Activated CD4-positive, alpha-beta T cell treated with anti-CD3 and anti-CD28 coated beads, Interleukin-2, amount 10 ng/mL, durations not matched to agents 7 days and 5 days (primary cell): Measurements from ENCODE around the gene OAF. TPM values are rescaled to one million over a fixed set of nuclear protein-coding genes. Genes with fewer than 3 reads are reported as not detected.

Experiments
- CTCF ChIA-PET: fragments of 350-600 bp; sonication (Branson Sonifier 250); formaldehyde crosslinking; loops from one replicate; lab custom pipeline; 2021; ENCODE audit warnings: antibody characterized with exemption; lab: Charles Lee
- POLR2A ChIA-PET: fragments of 350-600 bp; sonication (Branson Sonifier 250); formaldehyde crosslinking; loops from one replicate; lab custom pipeline; 2021; ENCODE audit warnings: antibody characterized with exemption; lab: Charles Lee
- DNase-seq: peaks from one replicate; pipeline ENCODE4 v3.0.0-alpha.2; 2020
- H3K27ac Mint-ChIP-seq: one replicate; pipeline ENCODE4 v1.8.0; 2021; ENCODE audit warnings: mild to moderate bottlenecking, moderate library complexity, mixed read lengths
- H3K27me3 Mint-ChIP-seq: one replicate; pipeline ENCODE4 v1.8.0; 2021; ENCODE audit warnings: mixed read lengths
- H3K36me3 Mint-ChIP-seq: one replicate; pipeline ENCODE4 v1.8.0; 2021; ENCODE audit warnings: low read depth, mixed read lengths
- H3K4me1 Mint-ChIP-seq: one replicate; pipeline ENCODE4 v1.8.0; 2021; ENCODE audit warnings: mixed read lengths
- H3K4me3 Mint-ChIP-seq: one replicate; pipeline ENCODE4 v1.8.0; 2021; ENCODE audit warnings: mild to moderate bottlenecking, moderate library complexity, mixed read lengths
- H3K9me3 Mint-ChIP-seq: one replicate; pipeline ENCODE4 v1.8.0; 2021; ENCODE audit warnings: mixed read lengths
- total RNA-seq, 2 experiments: library from RNA; stranded (reverse); gene quantifications; one replicate each; pipeline ENCODE4 v1.2.3, GENCODE V29; 2021

OAF gene
- total RNA-seq, result 1 to 10 TPM; 1.7 to 3.4 TPM

DNA sequence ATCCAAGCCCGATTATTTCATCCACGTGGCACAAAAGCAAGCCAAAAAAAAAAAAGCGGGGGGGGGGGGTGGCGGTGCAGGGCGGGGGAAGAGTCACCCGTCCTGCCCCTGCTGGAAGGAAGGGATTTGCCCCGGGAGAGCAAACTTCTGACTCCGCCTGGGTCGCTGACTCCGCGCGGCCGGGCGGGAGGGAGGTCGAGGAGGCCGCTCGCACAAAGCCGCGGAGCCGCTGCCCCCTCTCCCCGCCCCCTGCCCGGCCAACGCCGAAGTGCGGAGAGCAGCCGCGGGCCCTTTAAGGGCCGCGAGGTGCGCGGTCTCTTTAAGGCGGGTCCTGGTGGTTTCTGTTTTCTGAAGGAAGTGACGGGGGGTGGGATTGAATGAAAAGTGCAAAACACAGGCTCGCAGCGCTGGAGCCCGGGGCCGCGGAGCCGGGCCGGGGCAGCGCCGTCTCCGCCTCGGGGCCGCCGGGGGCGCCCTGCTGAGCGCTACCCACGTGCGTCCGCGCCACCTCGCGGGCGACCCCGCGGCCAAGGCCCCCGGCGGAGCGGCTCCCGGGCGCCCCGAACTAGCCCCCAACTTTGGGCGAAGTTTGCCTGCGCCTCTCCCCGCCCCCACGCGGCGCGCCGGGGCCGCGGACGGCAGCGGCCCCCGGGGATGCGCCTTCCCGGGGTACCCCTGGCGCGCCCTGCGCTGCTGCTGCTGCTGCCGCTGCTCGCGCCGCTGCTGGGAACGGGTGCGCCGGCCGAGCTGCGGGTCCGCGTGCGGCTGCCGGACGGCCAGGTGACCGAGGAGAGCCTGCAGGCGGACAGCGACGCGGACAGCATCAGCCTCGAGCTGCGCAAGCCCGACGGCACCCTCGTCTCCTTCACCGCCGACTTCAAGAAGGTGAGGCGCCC is at the start of gene OAF:
OAF (plus strand) TSS at position 407 of the 896 bp plus-strand sequence; CDS start at position 655, 248 bp downstream.
- Mint-ChIP-seq H3K9me3 (no peaks in the 10 kb centered on the region), H3K4me3 (peak within 1 kb of the TSS; percentile 87), H3K36me3 (no peaks in the 10 kb centered on the region), H3K4me1 (peaks cover 14% of the 10 kb centered on the region), H3K27ac (peak within 1 kb of the TSS; percentile 83), H3K27me3 (peaks cover 60% of the 10 kb centered on the region)
- peak; percentile 78 for DNase-seq
- ChIA-PET POLR2A (no interaction called here), CTCF (no interaction called here)

DNA sequence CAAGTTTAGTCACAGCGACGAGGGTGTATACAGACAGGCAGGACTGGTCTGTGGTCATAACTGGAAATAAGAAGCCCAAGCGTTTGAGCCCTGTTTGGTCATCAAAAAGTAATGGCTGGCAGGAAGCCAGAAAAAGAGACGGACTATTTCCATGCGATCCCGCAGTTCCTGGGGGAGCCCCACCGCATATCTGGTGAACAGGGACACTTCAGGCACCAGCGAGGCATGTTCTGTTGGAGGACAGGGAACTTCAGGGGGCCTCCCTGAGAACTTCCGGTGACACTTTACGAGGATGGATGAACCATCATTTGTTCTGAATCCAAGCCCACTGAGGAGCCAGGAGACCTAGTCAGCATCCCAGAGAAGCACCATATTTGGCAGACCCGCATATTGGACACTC is 43.2 kb upstream of the OAF start:
- no peaks in the 10 kb centered on the region for H3K9me3 Mint-ChIP-seq
- no peak overlapping the region for H3K27ac Mint-ChIP-seq
- no peak for DNase-seq
- no peak overlapping the region for H3K4me3 Mint-ChIP-seq
- peaks cover 67% of the 10 kb centered on the region for H3K27me3 Mint-ChIP-seq
- ChIA-PET POLR2A (no interaction called here), CTCF (interaction anchor here (1.4 to 1.5 kb wide), 2 partner anchors 10 to 13 kb away, joined by 3 to 4 read pairs; no protein-coding TSS in a partner anchor)
- H3K36me3 Mint-ChIP-seq, result no peaks in the 10 kb centered on the region
- H3K4me1 Mint-ChIP-seq, result peaks cover 5% of the 10 kb centered on the region

DNA sequence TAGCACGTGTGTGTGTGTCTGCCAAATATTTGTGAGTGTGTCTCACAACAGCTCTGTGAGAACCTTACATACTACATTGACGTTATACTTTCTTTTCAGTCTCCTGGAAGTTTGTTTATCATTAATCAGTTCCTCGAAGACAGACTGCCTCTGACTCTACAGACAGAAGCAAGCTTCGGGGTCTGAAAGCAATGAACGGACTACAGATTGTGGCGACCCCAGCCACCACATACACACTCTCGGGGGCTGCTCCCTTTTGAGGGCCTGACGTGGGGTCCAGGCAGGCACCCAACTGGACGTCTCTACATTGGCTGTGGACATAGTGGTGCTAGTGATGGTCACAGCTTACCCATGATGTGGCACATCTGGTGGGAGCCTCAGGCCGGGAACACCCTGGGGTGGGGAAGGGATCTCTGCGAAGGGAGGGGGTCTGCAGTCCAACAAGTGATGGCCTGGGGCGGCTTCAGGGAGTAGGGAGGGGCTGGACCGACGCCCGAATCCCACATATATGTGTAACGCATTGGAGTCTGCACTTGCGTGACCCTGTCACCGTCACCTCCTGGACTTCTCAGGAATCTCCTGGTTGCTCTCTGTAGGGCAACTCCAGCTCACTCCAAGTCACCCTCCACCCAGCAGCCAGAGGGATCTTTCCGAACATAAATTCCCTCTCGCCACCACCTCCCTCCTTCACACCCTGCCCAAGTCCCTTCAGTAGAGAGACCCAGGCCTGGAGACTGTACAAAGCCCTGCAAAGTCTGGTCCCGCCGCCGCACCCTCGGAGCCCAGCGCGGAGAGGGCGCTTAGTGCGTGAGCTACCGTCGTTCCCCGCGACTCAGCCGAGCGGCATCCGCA is 42.5 kb upstream of the OAF start:
- DNase-seq, result no peak
- ChIA-PET POLR2A (no interaction called here), CTCF (interaction anchor here (0.9 to 1.6 kb wide), 4 partner anchors 9 to 56 kb away, joined by 3 to 6 read pairs (median 4); no protein-coding TSS in a partner anchor)
- Mint-ChIP-seq H3K27me3 (peaks cover 68% of the 10 kb centered on the region), H3K36me3 (no peaks in the 10 kb centered on the region), H3K27ac (no peak overlapping the region), H3K4me3 (peak overlapping the region; percentile 58), H3K9me3 (no peaks in the 10 kb centered on the region), H3K4me1 (peaks cover 5% of the 10 kb centered on the region)

DNA sequence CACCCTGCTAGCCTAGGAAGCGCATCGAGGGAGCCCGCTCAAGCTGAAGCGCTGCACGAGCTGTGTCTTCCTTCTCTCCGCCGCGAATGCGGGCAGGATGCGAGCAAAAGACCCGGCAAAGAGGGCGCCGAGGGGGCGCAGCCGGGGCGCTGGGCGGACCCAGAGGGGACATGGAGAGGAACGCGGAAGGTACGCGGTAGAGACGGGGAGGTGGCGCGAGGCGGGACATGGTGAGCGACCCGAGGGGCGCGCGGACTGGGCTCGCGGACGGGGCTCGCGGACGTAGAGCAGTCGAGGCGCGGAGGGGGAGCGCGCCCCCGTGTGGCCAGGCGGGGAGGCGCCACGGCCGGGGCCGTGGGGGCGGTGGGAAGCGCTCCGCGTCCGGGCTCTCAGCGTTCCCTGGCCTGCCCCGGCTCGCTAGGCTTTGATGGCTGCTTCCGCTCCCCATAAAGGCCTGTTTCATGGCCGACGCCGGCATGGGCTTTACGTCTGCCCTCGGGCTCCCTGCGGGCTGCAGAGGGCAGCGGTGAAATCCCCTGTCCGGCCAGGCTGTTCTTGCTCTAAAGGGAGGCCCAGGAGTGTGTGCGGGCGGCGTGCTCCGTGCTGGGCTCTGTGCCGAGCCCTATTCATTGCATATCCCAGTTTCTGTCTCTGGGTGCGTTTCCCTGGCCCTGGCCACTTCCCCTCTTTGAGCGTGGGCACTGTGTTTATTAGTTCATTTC is 41.7 kb upstream of the OAF start:
- Mint-ChIP-seq H3K27ac (no peak overlapping the region), H3K9me3 (no peaks in the 10 kb centered on the region), H3K4me3 (peak overlapping the region; percentile 58), H3K36me3 (no peaks in the 10 kb centered on the region), H3K27me3 (peaks cover 69% of the 10 kb centered on the region), H3K4me1 (peaks cover 5% of the 10 kb centered on the region)
- POLR2A ChIA-PET, result no interaction called here
- CTCF ChIA-PET, result interaction anchor here (0.9 to 1.6 kb wide), 3 partner anchors 8 to 55 kb away, joined by 3 to 6 read pairs (median 4); no protein-coding TSS in a partner anchor
- peak; percentile 49 for DNase-seq

DNA sequence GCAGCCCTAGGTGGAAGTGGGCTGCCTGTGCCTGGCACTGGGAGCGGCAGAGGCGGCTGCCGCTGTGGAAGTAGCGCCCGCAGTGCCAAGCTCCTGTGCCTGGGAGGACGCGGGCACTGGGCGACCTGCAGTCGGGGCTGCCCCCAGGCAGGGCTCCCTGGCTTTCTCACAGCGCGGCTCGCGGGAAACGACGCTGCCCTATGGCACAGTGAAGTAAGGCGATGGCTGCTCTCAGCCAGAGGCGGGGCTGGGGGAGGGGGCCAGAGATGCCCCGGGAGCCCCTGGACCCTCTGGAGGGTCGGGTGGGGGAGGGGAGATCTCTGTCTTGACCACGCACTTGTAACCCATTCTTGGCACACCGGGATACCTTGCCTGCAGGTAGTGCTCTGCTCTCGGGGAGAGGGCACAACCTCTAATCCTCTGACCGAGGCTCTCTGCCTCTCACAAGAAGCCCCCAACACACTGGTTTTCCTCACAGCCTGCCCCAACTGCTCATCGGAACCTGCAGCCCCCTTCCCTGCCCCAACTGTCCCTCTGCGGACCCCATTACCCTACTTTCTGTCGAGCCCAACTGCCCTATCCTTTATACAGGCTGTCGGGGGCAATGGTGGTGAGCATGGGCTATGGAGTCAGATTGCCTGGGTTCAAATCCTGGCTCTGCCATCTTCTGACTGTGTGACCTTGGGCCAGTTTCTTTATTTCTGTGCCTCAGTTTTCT is 40.7 kb upstream of the OAF start:
- ChIA-PET POLR2A (no interaction called here), CTCF (interaction anchor here (1.1 kb wide), 2 partner anchors 11 to 133 kb away, joined by 3 to 4 read pairs; no protein-coding TSS in a partner anchor)
- no peaks in the 10 kb centered on the region for H3K36me3 Mint-ChIP-seq
- H3K9me3 Mint-ChIP-seq, result no peaks in the 10 kb centered on the region
- no peak overlapping the region for H3K4me3 Mint-ChIP-seq
- DNase-seq, result no peak
- peaks cover 70% of the 10 kb centered on the region for H3K27me3 Mint-ChIP-seq
- H3K4me1 Mint-ChIP-seq, result peaks cover 5% of the 10 kb centered on the region
- no peak overlapping the region for H3K27ac Mint-ChIP-seq

DNA sequence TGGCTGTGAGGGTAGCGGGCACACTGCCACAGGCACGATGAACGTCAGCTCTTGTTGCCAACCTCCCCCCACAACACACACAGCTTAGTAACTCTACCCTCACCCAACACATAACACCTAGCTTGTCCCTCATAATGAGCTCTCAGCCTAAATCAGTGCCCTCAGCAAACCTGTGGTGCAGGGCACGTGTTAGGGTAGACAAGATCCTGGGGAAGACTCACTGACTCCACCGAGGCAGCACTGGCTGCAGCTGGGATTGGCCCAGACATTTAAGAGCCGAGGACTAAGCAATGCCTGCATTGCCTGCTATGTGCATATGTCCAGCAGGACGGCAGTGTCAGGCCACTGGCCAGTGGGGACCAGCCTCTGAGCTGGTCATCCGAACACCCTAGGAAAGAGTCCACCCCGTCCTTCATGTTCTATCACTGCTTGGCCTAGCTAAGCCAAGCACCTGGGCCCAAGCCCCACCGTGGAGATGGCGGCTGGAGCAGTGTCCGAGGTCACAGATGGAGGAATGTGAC is 40.0 kb upstream of the OAF start:
- Mint-ChIP-seq H3K27ac (no peak overlapping the region), H3K27me3 (peaks cover 66% of the 10 kb centered on the region), H3K4me3 (no peak overlapping the region), H3K9me3 (no peaks in the 10 kb centered on the region), H3K4me1 (peaks cover 5% of the 10 kb centered on the region), H3K36me3 (no peaks in the 10 kb centered on the region)
- ChIA-PET CTCF (interaction anchor here (0.6 to 1.2 kb wide), 4 partner anchors 11 to 1248 kb away, joined by 3 to 4 read pairs (median 4); no protein-coding TSS in a partner anchor), POLR2A (no interaction called here)
- DNase-seq, result no peak

DNA sequence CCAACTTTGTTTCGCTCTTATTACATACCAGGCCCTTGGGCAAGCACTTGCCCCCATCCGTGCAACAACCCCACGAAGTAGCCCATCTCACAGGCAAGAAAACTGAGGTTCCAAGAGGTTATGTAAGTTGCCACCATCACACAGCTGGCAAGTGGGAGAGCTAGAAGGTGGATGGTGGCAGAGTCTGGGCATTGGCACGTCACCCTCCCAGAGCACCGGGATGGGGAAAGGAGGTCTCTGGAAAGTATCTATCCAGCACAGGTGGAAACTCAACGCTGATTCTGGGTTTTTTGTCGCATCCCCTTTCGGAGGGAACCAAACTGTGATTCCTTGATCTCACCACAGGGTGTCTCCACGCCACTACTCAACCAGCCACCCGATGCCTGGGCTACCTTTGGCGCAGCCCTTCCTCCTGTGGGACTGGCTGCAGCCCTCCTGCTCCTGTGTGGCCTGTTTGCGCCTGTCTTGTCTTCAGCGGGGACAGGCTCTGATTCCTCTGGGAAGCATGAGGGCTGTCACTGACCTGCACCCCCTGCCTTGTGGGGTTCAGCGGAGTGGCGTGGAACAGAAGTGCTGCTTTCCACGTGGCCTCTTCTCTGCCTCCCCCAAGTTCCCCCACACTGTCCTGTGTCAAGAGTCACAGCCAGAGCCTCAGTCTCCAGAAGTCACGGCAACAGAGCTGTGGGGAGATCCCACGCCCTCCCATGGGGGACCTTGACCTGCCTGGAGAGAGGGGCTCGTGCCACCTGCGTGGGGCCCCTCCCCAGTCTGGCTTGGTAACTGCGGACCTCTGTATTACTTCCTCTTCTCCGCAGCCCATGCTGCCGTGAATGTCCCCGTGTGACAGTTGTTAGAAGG is 38.5 kb upstream of the OAF start:
- ChIA-PET POLR2A (no interaction called here), CTCF (interaction anchor here (1.0 to 1.5 kb wide), 2 partner anchors 8 to 34 kb away, joined by 3 to 4 read pairs; no protein-coding TSS in a partner anchor)
- DNase-seq, result peak; percentile 58
- Mint-ChIP-seq H3K4me1 (peaks cover 5% of the 10 kb centered on the region), H3K36me3 (no peaks in the 10 kb centered on the region), H3K27me3 (peaks cover 59% of the 10 kb centered on the region), H3K9me3 (no peaks in the 10 kb centered on the region), H3K27ac (no peak overlapping the region), H3K4me3 (no peak overlapping the region)

DNA sequence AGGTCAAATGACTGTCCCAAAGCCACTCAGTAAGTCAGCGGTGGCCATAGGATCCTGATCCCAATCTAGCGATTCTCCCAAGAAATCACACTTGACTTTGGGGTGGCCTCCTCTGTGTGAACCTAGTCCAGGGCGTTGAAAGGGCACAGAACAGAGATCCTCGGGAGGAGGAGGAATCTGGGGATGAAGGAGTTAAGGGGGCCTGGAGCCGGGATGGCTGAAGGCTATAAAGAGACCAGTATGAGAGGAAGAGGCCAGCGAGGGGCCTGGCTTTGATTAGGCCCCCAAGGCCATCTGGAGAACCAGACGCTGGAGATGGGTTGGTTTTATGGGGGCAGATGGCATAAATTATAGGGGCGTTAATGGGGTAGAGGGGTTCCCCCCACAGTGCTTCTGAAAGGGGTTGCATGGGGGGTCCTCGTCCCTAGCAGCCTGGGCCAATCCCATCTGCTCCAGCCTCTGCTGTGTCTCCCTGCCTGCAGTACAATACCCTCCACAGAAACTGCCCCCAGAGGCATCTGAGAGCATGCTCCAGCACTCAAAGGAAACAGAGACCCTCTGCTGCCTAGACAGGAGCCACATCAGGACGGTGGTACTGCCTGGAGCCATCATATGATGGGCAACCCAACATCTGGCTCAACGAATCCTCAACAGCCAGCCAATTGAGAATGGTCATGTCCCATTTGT is 37.7 kb upstream of the OAF start:
- H3K27ac Mint-ChIP-seq, result no peak overlapping the region
- H3K27me3 Mint-ChIP-seq, result peaks cover 50% of the 10 kb centered on the region
- no peak for DNase-seq
- POLR2A ChIA-PET, result no interaction called here
- CTCF ChIA-PET, result interaction anchor here (1.5 kb wide), 1 partner anchor 33 kb away, joined by 4 read pairs; no protein-coding TSS in a partner anchor
- no peaks in the 10 kb centered on the region for H3K36me3 Mint-ChIP-seq
- H3K4me1 Mint-ChIP-seq, result peaks cover 5% of the 10 kb centered on the region
- H3K4me3 Mint-ChIP-seq, result no peak overlapping the region
- H3K9me3 Mint-ChIP-seq, result no peaks in the 10 kb centered on the region

DNA sequence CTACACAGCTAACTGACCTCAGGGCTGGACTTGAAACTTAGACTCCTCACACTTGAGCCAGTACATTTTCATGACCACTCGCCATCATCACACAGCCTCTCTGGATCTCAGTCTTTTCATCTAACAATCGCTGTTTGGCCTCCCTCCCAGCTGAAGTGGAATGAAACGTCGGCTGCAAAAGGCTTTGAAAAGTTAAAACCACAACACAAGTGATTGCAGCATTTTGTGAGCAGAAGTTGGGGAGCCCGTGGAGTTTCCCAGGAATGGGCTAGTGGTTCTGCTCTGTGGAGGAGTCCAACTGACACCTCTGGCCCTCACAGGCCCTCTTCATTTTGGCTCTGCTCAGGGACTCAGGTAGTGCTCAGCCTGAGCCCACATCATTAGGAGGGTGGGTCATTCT is 37.0 kb upstream of the OAF start:
- Mint-ChIP-seq H3K4me1 (peaks cover 1% of the 10 kb centered on the region), H3K36me3 (no peaks in the 10 kb centered on the region), H3K27ac (no peak overlapping the region), H3K4me3 (no peak overlapping the region), H3K27me3 (peaks cover 44% of the 10 kb centered on the region), H3K9me3 (no peaks in the 10 kb centered on the region)
- DNase-seq, result no peak
- ChIA-PET POLR2A (no interaction called here), CTCF (no interaction called here)

DNA sequence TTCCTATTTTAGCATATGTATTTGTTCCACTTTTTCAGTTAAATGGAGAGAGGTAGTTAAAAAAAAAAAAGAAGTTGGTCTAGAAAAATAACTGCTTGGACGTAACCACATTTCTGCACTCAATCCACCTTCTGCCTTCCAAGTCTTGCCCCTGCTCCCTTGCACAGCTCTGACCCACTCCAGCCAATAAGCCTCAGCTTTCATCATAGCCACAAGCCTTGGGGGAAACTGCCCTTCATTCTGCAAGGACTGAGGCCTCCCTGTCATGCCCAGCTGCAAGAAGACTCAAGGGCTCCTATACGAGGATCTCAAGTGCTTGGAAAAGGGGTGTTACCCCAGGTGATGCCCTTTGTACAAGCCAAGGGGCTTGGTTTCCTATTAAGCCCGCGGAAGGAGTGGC is 36.0 kb upstream of the OAF start:
- ChIA-PET POLR2A (no interaction called here), CTCF (no interaction called here)
- no peaks in the 10 kb centered on the region for H3K4me1 Mint-ChIP-seq
- peaks cover 43% of the 10 kb centered on the region for H3K27me3 Mint-ChIP-seq
- H3K4me3 Mint-ChIP-seq, result no peak overlapping the region
- H3K36me3 Mint-ChIP-seq, result no peaks in the 10 kb centered on the region
- no peak overlapping the region for H3K27ac Mint-ChIP-seq
- H3K9me3 Mint-ChIP-seq, result no peaks in the 10 kb centered on the region
- DNase-seq, result no peak
